D721Med (cell line): ENCODE results near the gene ABCB11.
"Not testable (repeated sequence)": the region's sequence is repeated elsewhere in the genome, so short reads cannot be mapped to it uniquely, and the experiment has no call there.

ENCODE experiments used
- DNase-seq: peaks from one replicate; pipeline ENCODE4 v3.0.0; 2011; ENCODE audit warnings: low spot score; ENCODE audit not compliant: insufficient read length
- FAIRE-seq: peaks from 2 replicates; lab custom pipeline; 2011; peaks lifted over from hg19 to GRCh38; lab: Jason Lieb, UNC
- TF ChIP-seq, protein P1 (sequence below): IDR thresholded peaks from 2 replicates; pipeline ENCODE4 v1.5.1; 2012; ENCODE audit warnings: mild to moderate bottlenecking, control low read depth; ENCODE audit not compliant: insufficient read depth; ENCODE audit errors: missing control alignments

The ABCB11 gene

DNA sequence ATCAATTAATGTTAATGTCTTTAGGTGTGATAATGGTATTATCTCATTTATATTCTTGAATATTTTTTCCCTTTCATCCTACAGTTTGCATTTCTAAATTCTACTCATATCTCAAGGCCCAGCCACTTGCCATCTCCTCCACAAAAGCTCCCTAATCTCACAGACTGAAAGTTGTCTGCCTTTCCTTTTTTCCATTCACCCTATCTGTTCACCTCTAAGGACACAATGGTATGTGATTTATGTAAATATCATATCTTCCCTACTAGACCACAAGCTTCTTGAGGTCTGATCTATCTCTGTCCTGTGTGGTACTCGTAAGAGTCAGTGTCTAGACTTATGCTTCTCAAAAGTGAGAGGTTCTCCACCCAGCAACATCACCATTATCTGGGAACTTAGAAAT, 137.0 kb downstream of the ABCB11 start:
- TF ChIP-seq, protein P1, sequence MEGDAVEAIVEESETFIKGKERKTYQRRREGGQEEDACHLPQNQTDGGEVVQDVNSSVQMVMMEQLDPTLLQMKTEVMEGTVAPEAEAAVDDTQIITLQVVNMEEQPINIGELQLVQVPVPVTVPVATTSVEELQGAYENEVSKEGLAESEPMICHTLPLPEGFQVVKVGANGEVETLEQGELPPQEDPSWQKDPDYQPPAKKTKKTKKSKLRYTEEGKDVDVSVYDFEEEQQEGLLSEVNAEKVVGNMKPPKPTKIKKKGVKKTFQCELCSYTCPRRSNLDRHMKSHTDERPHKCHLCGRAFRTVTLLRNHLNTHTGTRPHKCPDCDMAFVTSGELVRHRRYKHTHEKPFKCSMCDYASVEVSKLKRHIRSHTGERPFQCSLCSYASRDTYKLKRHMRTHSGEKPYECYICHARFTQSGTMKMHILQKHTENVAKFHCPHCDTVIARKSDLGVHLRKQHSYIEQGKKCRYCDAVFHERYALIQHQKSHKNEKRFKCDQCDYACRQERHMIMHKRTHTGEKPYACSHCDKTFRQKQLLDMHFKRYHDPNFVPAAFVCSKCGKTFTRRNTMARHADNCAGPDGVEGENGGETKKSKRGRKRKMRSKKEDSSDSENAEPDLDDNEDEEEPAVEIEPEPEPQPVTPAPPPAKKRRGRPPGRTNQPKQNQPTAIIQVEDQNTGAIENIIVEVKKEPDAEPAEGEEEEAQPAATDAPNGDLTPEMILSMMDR: no peak
- FAIRE-seq (no peak), DNase-seq (no peak)

DNA sequence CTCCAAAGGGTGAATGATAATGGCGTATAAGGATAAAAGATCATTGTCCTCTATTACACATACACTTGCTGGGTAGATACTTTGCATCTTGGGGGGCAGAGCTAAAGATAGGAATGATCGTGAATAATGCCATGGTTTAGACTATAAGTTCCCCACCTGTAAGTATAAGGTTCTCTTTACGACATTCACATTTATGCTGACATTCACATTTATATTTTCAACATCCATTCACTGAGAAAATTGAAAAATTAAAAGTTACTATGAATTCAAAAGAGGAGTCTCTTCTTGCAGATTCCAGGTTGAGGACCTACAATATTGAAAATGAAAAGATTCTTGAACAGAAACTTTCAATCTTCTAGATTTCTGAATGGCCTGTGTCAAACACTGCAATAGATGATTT, 138.8 kb downstream of the ABCB11 start:
- DNase-seq (no peak), FAIRE-seq (no peak)
- TF ChIP-seq, protein P1: no peak

DNA sequence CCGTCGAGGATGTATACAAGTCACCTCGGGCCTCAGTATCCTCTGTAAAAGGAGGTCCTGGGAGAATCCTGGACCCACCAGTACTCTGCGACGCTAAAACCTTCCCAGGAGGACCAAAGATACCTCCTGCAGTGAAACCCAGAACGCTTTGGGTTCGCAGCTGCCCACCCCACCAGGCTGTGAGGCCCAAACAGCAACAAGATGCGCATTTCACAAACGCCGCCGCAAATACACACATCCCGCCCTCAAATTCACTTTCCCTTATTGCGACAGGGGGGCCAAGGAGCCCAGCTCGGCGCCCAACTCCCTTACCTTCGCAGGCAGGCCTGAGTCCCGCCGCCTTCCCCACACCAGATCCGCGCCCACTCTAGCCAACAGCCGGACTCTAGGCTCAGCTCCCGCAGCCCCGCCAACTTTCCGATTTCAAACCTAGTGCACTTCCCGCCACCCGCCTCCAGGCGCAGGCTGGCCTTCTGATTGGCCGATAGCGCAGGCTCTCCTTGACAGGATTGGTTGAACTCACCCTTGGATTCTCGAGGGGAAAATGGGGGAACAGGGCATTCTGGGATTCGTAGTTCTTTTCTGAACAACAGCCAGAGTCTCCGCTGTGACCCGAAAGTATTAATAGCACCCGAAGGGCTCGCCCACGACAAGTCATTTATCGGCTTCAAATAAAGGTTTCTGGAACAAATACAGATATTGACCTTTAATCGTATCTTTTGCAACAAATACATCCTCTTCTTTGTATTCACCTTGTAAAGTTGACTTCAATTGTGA, 140.9 kb downstream of the ABCB11 start, which contains the start of gene SPC25:
Gene SPC25 (minus strand): TSS at position 425 of the 777 bp plus-strand sequence. CDS start 911 bp downstream, outside the sequence.
- TF ChIP-seq, protein P1: no peak
- peak; percentile 89 for DNase-seq
- FAIRE-seq: peak; percentile 84

DNA sequence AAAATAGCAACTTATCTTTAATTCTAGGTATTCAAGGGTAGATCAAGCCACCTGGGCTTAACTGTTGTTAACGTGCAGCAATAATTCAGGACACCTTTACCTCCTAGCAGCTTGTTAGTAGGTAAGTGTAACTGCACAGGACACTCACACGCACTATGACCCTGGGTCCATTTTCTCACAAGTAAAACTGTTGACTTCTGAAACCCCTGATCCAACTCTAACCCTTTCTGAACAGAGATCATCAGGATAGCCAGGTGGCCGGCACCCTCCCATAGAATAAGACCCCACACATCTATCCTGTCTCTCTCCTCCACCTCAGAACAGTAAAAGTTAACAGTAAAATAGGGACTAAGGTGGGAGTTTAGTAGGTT, 141.5 kb downstream of the ABCB11 start:
- TF ChIP-seq, protein P1: no peak
- DNase-seq (no peak), FAIRE-seq (no peak)

DNA sequence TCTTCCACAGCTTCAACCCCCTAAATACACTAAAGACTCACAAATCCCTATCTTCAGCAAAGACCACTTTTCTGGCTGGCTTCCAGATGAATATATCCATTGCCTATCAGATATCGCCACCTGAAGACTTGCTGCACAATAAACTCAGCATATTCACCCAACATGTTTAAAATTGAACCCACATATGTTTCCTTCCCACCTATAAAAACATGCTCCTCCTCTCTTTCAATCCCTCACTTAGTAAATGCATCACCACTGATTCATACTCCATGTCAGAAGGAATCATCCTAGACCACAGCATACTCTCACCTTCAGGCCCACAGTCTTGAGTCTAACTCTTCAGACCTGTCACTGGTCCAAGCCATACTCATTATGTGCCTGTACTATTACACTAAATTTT, 146.1 kb downstream of the ABCB11 start:
- no peak for DNase-seq
- TF ChIP-seq, protein P1: no peak
- no peak for FAIRE-seq

DNA sequence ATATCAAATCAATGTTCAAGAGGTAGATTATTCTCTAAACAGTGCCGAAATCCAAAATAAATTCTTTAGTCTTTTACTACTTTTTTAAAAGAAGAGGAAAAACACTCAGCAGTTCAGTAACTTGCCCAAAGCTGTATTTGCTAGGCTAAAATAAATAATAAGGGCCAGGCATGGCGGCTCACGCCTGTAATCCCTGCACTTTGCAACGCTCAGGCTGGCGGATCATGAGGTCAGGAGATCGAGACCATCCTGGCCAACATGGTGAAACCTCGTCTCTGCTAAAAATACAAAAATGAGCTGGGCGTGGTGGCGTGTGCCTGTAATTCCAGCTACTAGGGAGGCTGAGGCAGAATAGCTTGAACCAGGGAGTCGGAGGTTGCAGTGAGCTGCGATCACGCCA, 149.0 kb downstream of the ABCB11 start:
- not testable (repeated sequence) for DNase-seq, FAIRE-seq

DNA sequence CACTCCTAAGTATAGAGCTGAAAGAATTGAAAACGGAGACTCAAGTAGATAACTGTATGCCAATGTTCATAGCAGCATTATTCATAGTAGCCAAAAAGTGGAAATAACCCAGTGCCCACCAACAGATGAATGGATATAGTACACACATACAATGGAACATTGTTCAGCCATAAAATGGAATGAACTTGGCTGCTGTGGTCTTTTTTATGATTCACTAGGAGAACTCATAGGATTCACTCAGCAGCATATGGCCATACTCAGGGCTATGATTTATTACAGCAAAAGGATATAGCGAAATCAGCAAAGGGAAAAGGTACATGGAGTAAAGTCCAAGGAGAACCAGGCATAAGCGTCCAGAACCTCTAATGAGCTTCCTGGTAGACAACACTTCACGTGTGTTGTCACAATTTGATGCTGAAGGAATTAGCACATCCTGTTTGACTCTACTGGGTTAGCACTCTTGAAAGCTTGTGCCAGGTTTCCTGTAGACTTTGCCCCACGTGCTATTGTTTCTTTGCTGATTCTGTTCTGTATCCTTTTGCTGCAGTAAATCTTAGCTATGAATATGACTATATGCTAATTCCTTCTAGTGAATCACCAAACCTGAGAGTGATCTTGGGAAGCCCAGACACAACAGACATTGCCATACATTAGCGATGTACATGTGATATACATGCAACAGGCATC, 156.6 kb downstream of the ABCB11 start:
- no peak for DNase-seq
- TF ChIP-seq, protein P1: no peak
- FAIRE-seq: no peak

DNA sequence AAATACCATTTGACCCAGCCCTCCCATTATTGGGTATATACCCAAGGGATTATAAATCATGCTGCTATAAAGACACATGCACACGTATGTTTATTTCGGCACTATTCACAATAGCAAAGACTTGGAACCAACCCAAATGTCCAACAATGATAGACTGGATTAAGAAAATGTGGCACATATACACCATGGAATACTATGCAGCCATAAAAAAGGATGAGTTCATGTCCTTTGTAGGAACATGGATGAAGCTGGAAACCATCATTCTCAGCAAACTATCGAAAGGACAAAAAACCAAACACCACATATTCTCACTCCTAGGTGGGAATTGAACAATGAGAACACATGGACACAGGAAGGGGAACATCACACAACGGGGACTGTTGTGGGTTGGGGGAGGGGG, 160.3 kb downstream of the ABCB11 start:
- DNase-seq, FAIRE-seq: not testable (repeated sequence)
